GM23338 (cell line): ENCODE measurements around the gene SLC35F1.

Source experiments
- CTCF ChIP-seq, 2 experiments: fragments of 200-600 bp in 1 of 2; sonication (generic) in 1 of 2; conservative IDR thresholded peaks; 2 replicates each; pipeline versions ENCODE4 v1.5.1 to v1.6.1; 2016 to 2017; ENCODE audit warnings: antibody characterized with exemption in 2 of 2, low read depth in 2 of 2, mild to moderate bottlenecking in 2 of 2, moderate library complexity in 1 of 2
- EZH2 ChIP-seq: fragments of 200-600 bp; sonication (generic); IDR thresholded peaks from one replicate; pipeline ENCODE4 v1.8.0; 2017; ENCODE audit warnings: antibody characterized with exemption, mild to moderate bottlenecking, low read depth; ENCODE audit not compliant: unreplicated experiment
- EZH2phosphoT487 ChIP-seq: fragments of 200-600 bp; sonication (generic); IDR thresholded peaks from one replicate; pipeline ENCODE4 v1.8.1; 2018; ENCODE audit warnings: antibody characterized with exemption; ENCODE audit not compliant: unreplicated experiment
- POLR2AphosphoS5 ChIP-seq: IDR thresholded peaks from 2 replicates; pipeline ENCODE4 v1.6.1; 2016; ENCODE audit warnings: antibody characterized with exemption, low read depth

DNA sequence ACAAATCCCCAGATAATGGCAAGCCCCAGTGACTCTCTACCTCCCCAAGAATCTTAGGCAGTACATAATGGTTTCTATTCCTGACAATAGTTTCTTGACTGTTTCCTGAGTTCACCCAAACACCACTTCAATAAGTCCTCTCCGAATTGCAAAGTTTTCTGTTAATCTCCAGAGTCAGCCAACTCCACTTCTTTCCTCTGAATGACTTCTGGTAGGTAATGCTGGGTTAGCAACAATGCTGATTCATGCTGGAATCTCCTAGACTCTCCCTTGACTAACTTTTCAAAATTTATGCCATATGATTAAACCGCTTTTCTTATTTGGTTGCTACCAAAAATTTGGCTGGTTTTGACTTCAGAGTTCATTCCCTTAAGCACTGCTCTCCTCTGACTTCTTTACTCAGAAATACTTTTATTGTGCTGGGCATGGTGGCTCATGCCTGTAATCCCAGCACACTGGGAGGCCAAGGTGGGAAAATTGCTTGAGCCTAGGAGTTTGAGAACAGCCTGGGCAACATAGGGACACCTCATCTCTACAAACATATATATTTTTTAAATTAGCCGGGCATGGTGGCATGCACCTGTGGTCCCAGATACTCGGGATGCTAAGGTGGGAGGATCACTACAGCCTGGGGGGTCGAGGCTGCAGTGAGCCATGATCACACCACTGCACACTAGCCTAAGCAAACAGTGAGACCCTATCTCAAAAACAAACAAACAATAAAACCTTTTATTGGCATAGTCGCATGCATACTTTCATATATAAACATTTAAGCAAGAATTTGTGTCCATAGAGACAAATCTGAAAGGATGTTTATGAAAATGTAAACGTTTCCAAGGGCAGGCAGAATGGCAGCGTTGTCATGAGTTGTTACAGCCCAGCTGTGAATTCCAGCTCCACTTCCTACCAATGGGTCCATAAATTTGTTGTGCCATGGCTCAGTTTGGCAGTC is 391.7 kb downstream of the SLC35F1 start:
- TF ChIP-seq CTCF (conservative IDR thresholded peaks at IDR 0.05; ENCODE audit: low read depth in 2 of 2) (no peak), EZH2 (no peak), POLR2AphosphoS5 (no peak), EZH2phosphoT487 (no peak)
